Panc1 (cell line): Measurements from ENCODE around the gene ERC2. TPM values are rescaled to one million over a fixed set of nuclear protein-coding genes. Genes with fewer than 3 reads are reported as not detected.

Source experiments
- ATAC-seq: fragments of 200-7000 bp; cut with Tn5 transposase; 2 replicates; pipeline ENCODE4 v1.9.1; 2020; ENCODE audit warnings: mild to moderate bottlenecking, moderate library complexity
- BruUV-seq: library from RNA; stranded (reverse); fragments of 400-500 nt; replicated peaks from 2 replicates; lab custom pipeline; 2021; lab: Mats Ljungman, UMichigan
- CTCF ChIA-PET: fragments of 300-600 bp; sonication (Branson Sonifier 250); formaldehyde crosslinking; loops from one replicate; lab custom pipeline; 2022; ENCODE audit warnings: antibody characterized with exemption; lab: Charles Lee
- POLR2A ChIA-PET: fragments of 300-600 bp; sonication (Branson Sonifier 250); formaldehyde crosslinking; loops from one replicate; lab custom pipeline; 2022; ENCODE audit warnings: antibody characterized with exemption; lab: Charles Lee
- DNase-seq: peaks from one replicate; pipeline ENCODE4 v3.0.0-alpha.2; 2010; ENCODE audit warnings: low read depth, low spot score
- H3K27ac ChIP-seq: 2 replicates; pipeline ENCODE4 v1.5.1; 2011; ENCODE audit warnings: mild to moderate bottlenecking, low read length, inconsistent platforms
- H3K27me3 ChIP-seq: fragments of 200-500 bp; sonication (Bioruptor generic); 2 replicates; pipeline ENCODE4 v1.6.0; 2014; ENCODE audit warnings: low read length, inconsistent platforms; ENCODE audit not compliant: control insufficient read depth, insufficient read depth
- H3K36me3 ChIP-seq: fragments of 200-500 bp; sonication (Bioruptor generic); 2 replicates; pipeline ENCODE4 v1.5.1; 2014; ENCODE audit warnings: inconsistent platforms, mild to moderate bottlenecking, low read length, moderate library complexity; ENCODE audit not compliant: control insufficient read depth, insufficient read depth
- H3K4me1 ChIP-seq: 2 replicates; pipeline ENCODE4 v1.5.1; 2011; ENCODE audit warnings: inconsistent platforms, mild to moderate bottlenecking, low read length, moderate library complexity; ENCODE audit not compliant: control insufficient read depth, insufficient read depth
- H3K4me3 ChIP-seq, 2 experiments: 2 replicates each; pipeline ENCODE4 v1.5.1; 2011 to 2012; ENCODE audit warnings: low read depth in 2 of 2, low read length in 2 of 2, mild to moderate bottlenecking in 2 of 2, inconsistent platforms in 1 of 2, moderate library complexity in 1 of 2
- H3K9me3 ChIP-seq: fragments of 200-500 bp; sonication (Bioruptor generic); 2 replicates; pipeline ENCODE4 v1.5.1; 2014; ENCODE audit warnings: low read depth, mild to moderate bottlenecking, inconsistent platforms, low read length, moderate library complexity; ENCODE audit not compliant: control insufficient read depth, insufficient read depth
- CTCF ChIP-seq: fragments of 450-650 bp; IDR thresholded peaks from 2 replicates; pipeline ENCODE4 v1.5.1; 2017; ENCODE audit warnings: mild to moderate bottlenecking
- POLR2AphosphoS5 ChIP-seq: IDR thresholded peaks from 2 replicates; pipeline ENCODE4 v1.6.1; 2012; ENCODE audit warnings: mild to moderate bottlenecking, low read depth, low read length, moderate library complexity
- REST ChIP-seq, 2 experiments: IDR thresholded peaks; 2 replicates each; pipeline ENCODE4 v1.6.1; 2011 to 2012; ENCODE audit warnings: low read depth in 2 of 2, control low read depth in 1 of 2, low read length in 1 of 2, mild to moderate bottlenecking in 1 of 2, moderate library complexity in 1 of 2; ENCODE audit not compliant: insufficient read depth in 1 of 2
- SIN3A ChIP-seq: IDR thresholded peaks from 2 replicates; pipeline ENCODE4 v1.6.1; 2012; ENCODE audit warnings: low read depth, mild to moderate bottlenecking, low read length, moderate library complexity, borderline replicate concordance; ENCODE audit not compliant: insufficient read depth
- TCF7L2 ChIP-seq: IDR thresholded peaks from 2 replicates; pipeline ENCODE4 v1.6.1; 2011; ENCODE audit warnings: mild to moderate bottlenecking, low read depth, low read length, inconsistent platforms
- in situ Hi-C: cut with HindIII; loops from 2 replicates; pipeline ENCODE4 v1.10.0; 2016; ENCODE audit warnings: low sequenced_read_pairs, low pct_unique_long_range_greater_than_20kb
- intact Hi-C: fragments of 100-400 bp; cut with micrococcal nuclease; formaldehyde crosslinking; loops from one replicate; pipeline ENCODE4 v1.10.0; 2022; ENCODE audit not compliant: unreplicated experiment
- total RNA-seq: library from RNA; stranded (reverse); gene quantifications from one replicate; pipeline ENCODE4 v1.2.1, GENCODE V29; 2021; ENCODE audit not compliant: unreplicated experiment

Gene ERC2
- total RNA-seq, 1 experiment from 2014 or later: 0.33 TPM

GRCh38 chr3:56366641-56367162, 101.6 kb downstream of the ERC2 start:
- no TSS peak for BruUV-seq
- CTCF ChIA-PET: no interaction called here
- no peak for ATAC-seq

GRCh38 chr3:56365905-56366640, 102.2 kb downstream of the ERC2 start:
- POLR2A ChIA-PET: no interaction called here
- H3K9me3 ChIP-seq: no peaks in the 10 kb centered on the region
- H3K4me3 ChIP-seq: no peak overlapping the region
- H3K27ac ChIP-seq: no peak overlapping the region
- peaks cover 2% of the 10 kb centered on the region; the same call in 1 of the 2 replicates for H3K27me3 ChIP-seq
- CTCF ChIA-PET: no interaction called here
- ATAC-seq: no peak
- H3K4me1 ChIP-seq: no peaks in the 10 kb centered on the region
- no peak for DNase-seq
- H3K36me3 ChIP-seq: no peaks in the 10 kb centered on the region
- no peak for TF ChIP-seq CTCF
- no peak for TF ChIP-seq REST (IDR thresholded peaks at IDR 0.05; ENCODE audit: insufficient read depth in 1 of 2, low read depth in 2 of 2, low read length in 1 of 2)
- TF ChIP-seq POLR2AphosphoS5: no peak
- TF ChIP-seq SIN3A: no peak
- no peak for TF ChIP-seq TCF7L2
- intact Hi-C loops: no loop called here
- no TSS peak for BruUV-seq
- in situ Hi-C loops: no loop called here

More at GRCh38 chr3:56366641-56367162, 101.6 kb downstream of the ERC2 start:
- in situ Hi-C loops (no loop called here), intact Hi-C loops (no loop called here)
- no peak for TF ChIP-seq CTCF
- TF ChIP-seq TCF7L2: no peak
- no peaks in the 10 kb centered on the region for H3K4me1 ChIP-seq
- no peak overlapping the region for H3K4me3 ChIP-seq
- no peaks in the 10 kb centered on the region for H3K36me3 ChIP-seq
- H3K9me3 ChIP-seq: no peaks in the 10 kb centered on the region
- peaks cover 2% of the 10 kb centered on the region; the same call in 1 of the 2 replicates for H3K27me3 ChIP-seq
- no peak overlapping the region for H3K27ac ChIP-seq
- POLR2A ChIA-PET: no interaction called here
- no peak for DNase-seq
